HCT116 (cell line): ENCODE results near the gene ZBTB20. TPM values are rescaled to one million over a fixed set of nuclear protein-coding genes. Genes with fewer than 3 reads are reported as not detected.

Source experiments
- ATAC-seq: fragments of 200-7000 bp; cut with Tn5 transposase; 2 replicates; pipeline ENCODE4 v1.9.1; 2020; ENCODE audit warnings: mild to moderate bottlenecking, moderate library complexity
- BruUV-seq: library from RNA; stranded (reverse); fragments of 400-500 nt; replicated peaks from 2 replicates; lab custom pipeline; 2021; lab: Mats Ljungman, UMichigan
- CTCF ChIA-PET: fragments of 300-600 bp; sonication (Branson Sonifier 250); formaldehyde crosslinking; loops from one replicate; lab custom pipeline; 2021; ENCODE audit warnings: antibody characterized with exemption; lab: Charles Lee
- POLR2A ChIA-PET: fragments of 300-600, 350-600 bp; sonication (Branson Sonifier 250); formaldehyde crosslinking; loops from one replicate; lab custom pipeline; 2021; ENCODE audit warnings: antibody characterized with exemption; lab: Charles Lee
- RAD21 ChIA-PET, 2 experiments: fragments of 300-600 bp; sonication (Branson Sonifier 250); formaldehyde crosslinking; loops; one replicate each; lab custom pipeline; 2023; ENCODE audit warnings: low total read pairs in 2 of 2; ENCODE audit not compliant: uncharacterized antibody in 2 of 2, unreplicated experiment in 2 of 2, low non-redundant PET in 1 of 2; lab: Charles Lee
- DNase-seq: peaks from one replicate; pipeline ENCODE4 v3.0.0-alpha.2; 2010; ENCODE audit warnings: low read depth, low spot score
- H2AFZ ChIP-seq: fragments of 200-600 bp; shearing (Covaris generic), sonication (generic); 2 replicates; pipeline ENCODE4 v1.6.1; 2017; ENCODE audit warnings: low read depth, mixed run types, mixed read lengths, antibody characterized with exemption, low read length; ENCODE audit not compliant: poor library complexity, severe bottlenecking
- H3K27ac ChIP-seq: 2 replicates; pipeline ENCODE4 v1.5.1; 2012; ENCODE audit warnings: low read depth, low read length
- H3K27me3 ChIP-seq: fragments of 200-600 bp; sonication (generic); 2 replicates; pipeline ENCODE4 v1.6.1; 2016; ENCODE audit warnings: mixed run types, low read length, mixed read lengths; ENCODE audit not compliant: insufficient read depth
- H3K36me3 ChIP-seq, 2 experiments: fragments of 200-500 bp in 1 of 2; fragments of 200-600 bp in 1 of 2; sonication (Bioruptor generic) in 1 of 2; sonication (generic) in 1 of 2; 2 replicates each; pipeline versions ENCODE4 v1.5.1 to v1.6.1; 2014 to 2016; ENCODE audit warnings: low read length in 2 of 2, inconsistent platforms in 1 of 2, mixed read lengths in 1 of 2, mixed run types in 1 of 2; ENCODE audit not compliant: insufficient read depth in 2 of 2, control insufficient read depth in 1 of 2
- H3K4me1 ChIP-seq, 2 experiments: fragments of 200-600 bp in 1 of 2; sonication (generic) in 1 of 2; 2 replicates each; pipeline versions ENCODE4 v1.5.1 to v1.6.1; 2012 to 2017; ENCODE audit warnings: low read length in 2 of 2, inconsistent platforms in 1 of 2, mild to moderate bottlenecking in 1 of 2, mixed read lengths in 1 of 2, mixed run types in 1 of 2, moderate library complexity in 1 of 2; ENCODE audit not compliant: insufficient read depth in 2 of 2, control insufficient read depth in 1 of 2
- H3K4me2 ChIP-seq: fragments of 200-600 bp; sonication (generic); 2 replicates; pipeline ENCODE4 v1.6.1; 2017; ENCODE audit warnings: mixed run types, low read length, mixed read lengths
- H3K4me3 ChIP-seq, 2 experiments: fragments of 200-600 bp in 1 of 2; sonication (generic) in 1 of 2; replicated peaks in 1 of 2; 2 replicates each; pipeline ENCODE4 v1.5.1; 2011 to 2016; ENCODE audit warnings: low read length in 2 of 2, control low read depth in 1 of 2, low read depth in 1 of 2, mild to moderate bottlenecking in 1 of 2, mixed read lengths in 1 of 2, mixed run types in 1 of 2
- H3K79me2 ChIP-seq: fragments of 200-600 bp; sonication (generic); 2 replicates; pipeline ENCODE4 v1.6.1; 2017; ENCODE audit warnings: mild to moderate bottlenecking, mixed run types, low read length, moderate library complexity, mixed read lengths; ENCODE audit not compliant: insufficient read depth
- H3K9ac ChIP-seq: fragments of 200-600 bp; sonication (generic); 2 replicates; pipeline ENCODE4 v1.6.1; 2016; ENCODE audit warnings: low read length, mixed read lengths
- H3K9me2 ChIP-seq: fragments of 200-600 bp; sonication (generic), shearing (Covaris generic); 2 replicates; pipeline ENCODE4 v1.6.1; 2017; ENCODE audit warnings: mixed run types, mild to moderate bottlenecking, moderate library complexity; ENCODE audit not compliant: insufficient read depth
- H3K9me3 ChIP-seq, 2 experiments: fragments of 200-500 bp in 1 of 2; fragments of 200-600 bp in 1 of 2; sonication (Bioruptor generic) in 1 of 2; sonication (generic) in 1 of 2; 2 replicates each; pipeline ENCODE4 v1.6.1; 2014 to 2017; ENCODE audit warnings: low read length in 2 of 2, mixed read lengths in 2 of 2, inconsistent platforms in 1 of 2, low read depth in 1 of 2, mild to moderate bottlenecking in 1 of 2, mixed run types in 1 of 2, moderate library complexity in 1 of 2; ENCODE audit not compliant: control insufficient read depth in 1 of 2, insufficient read depth in 1 of 2
- H4K20me1 ChIP-seq: fragments of 200-600 bp; sonication (generic), shearing (Covaris generic); 2 replicates; pipeline ENCODE4 v1.6.1; 2017; ENCODE audit warnings: mixed run types, mild to moderate bottlenecking, moderate library complexity; ENCODE audit not compliant: insufficient read depth
- CBX3 ChIP-seq: IDR thresholded peaks from 2 replicates; pipeline ENCODE4 v1.6.1; 2012; ENCODE audit warnings: low read depth
- CEBPB ChIP-seq: IDR thresholded peaks from 2 replicates; pipeline ENCODE4 v1.6.1; 2012; ENCODE audit warnings: low read depth
- EGR1 ChIP-seq: IDR thresholded peaks from 2 replicates; pipeline ENCODE4 v1.6.1; 2012; ENCODE audit warnings: low read depth
- ELF1 ChIP-seq: IDR thresholded peaks from 2 replicates; pipeline ENCODE4 v1.6.1; 2012; ENCODE audit warnings: low read depth, borderline replicate concordance
- EZH2 ChIP-seq: fragments of 200-600 bp; sonication (generic); IDR thresholded peaks from 2 replicates; pipeline ENCODE4 v1.6.1; 2017; ENCODE audit warnings: antibody characterized with exemption, mixed run types
- JUND ChIP-seq: IDR thresholded peaks from 2 replicates; pipeline ENCODE4 v1.6.1; 2012
- POLR2A ChIP-seq: IDR thresholded peaks from 2 replicates; pipeline ENCODE4 v1.7.0; 2011; ENCODE audit warnings: borderline replicate concordance; ENCODE audit not compliant: insufficient read depth, insufficient read length; ENCODE audit errors: extremely low read depth
- POLR2AphosphoS5 ChIP-seq: IDR thresholded peaks from 2 replicates; pipeline ENCODE4 v1.6.1; 2011; ENCODE audit warnings: mild to moderate bottlenecking, low read depth, low read length, moderate library complexity
- SP1 ChIP-seq: IDR thresholded peaks from 2 replicates; pipeline ENCODE4 v1.6.1; 2012; ENCODE audit warnings: low read depth
- SRF ChIP-seq: IDR thresholded peaks from 2 replicates; pipeline ENCODE4 v1.6.1; 2012; ENCODE audit warnings: low read depth
- TCF7L2 ChIP-seq: IDR thresholded peaks from 2 replicates; pipeline ENCODE4 v1.7.0; 2011; ENCODE audit warnings: borderline replicate concordance, inconsistent platforms; ENCODE audit not compliant: insufficient read depth, insufficient read length; ENCODE audit errors: extremely low read depth
- YY1 ChIP-seq: IDR thresholded peaks from 2 replicates; pipeline ENCODE4 v1.6.1; 2011; ENCODE audit warnings: low read length, low read depth, moderate library complexity, mild to moderate bottlenecking; ENCODE audit not compliant: insufficient replicate concordance; ENCODE audit errors: extremely low read depth
- ZNF274 ChIP-seq: fragments of 200-500 bp; sonication (Bioruptor generic); IDR thresholded peaks from 2 replicates; pipeline ENCODE4 v1.6.1; 2014; ENCODE audit warnings: mild to moderate bottlenecking, low read depth, low read length, inconsistent platforms
- intact Hi-C: fragments of 100-400 bp; cut with micrococcal nuclease; formaldehyde crosslinking; loops from 2 replicates; pipeline ENCODE4 v1.10.0; 2022
- total RNA-seq: library from RNA; stranded (reverse); gene quantifications from one replicate; pipeline ENCODE4 v1.2.1, GENCODE V29; 2021; ENCODE audit not compliant: unreplicated experiment
- TF ChIP-seq, protein P1 (sequence below): IDR thresholded peaks from 2 replicates; pipeline ENCODE4 v1.6.1; 2011; ENCODE audit warnings: mild to moderate bottlenecking, low read length, moderate library complexity; ENCODE audit not compliant: insufficient replicate concordance; ENCODE audit errors: extremely low read depth
- TF ChIP-seq, protein P2 (sequence below): IDR thresholded peaks from 2 replicates; pipeline ENCODE4 v1.6.1; 2012; ENCODE audit warnings: low read depth
- TF ChIP-seq, protein P3 (sequence below): IDR thresholded peaks from 2 replicates; pipeline ENCODE4 v1.6.1; 2012

The ZBTB20 gene
- total RNA-seq, 1 experiment from 2014 or later: 42.1 TPM

DNA sequence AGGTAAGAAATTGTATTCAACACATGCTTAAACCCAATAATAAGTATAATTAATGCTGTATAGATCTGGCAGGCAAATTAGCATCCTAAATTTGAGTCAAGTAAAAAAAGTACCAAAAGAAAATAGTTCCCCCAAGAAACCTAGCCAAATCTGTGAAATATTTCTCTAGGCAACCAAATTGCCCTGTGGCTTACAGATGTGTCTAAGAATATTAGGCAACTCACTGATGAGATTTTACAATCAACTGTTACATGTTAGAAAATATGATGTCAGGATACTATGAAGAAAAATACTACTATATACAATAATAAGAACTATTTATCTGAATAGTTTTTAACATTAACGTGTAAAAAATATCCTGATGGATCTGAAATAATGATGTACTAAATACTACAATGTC lies 456.2 kb downstream of the ZBTB20 start:
- Histone ChIP-seq H3K27ac (no peak overlapping the region), H3K4me3 (no peak overlapping the region), H3K27me3 (no peaks in the 10 kb centered on the region), H3K9me2 (no peaks in the 10 kb centered on the region), H4K20me1 (no peaks in the 10 kb centered on the region), H3K9me3 (no peaks in the 10 kb centered on the region)
- ChIA-PET POLR2A (no interaction called here), CTCF (no interaction called here)
- ATAC-seq: no peak
- TF ChIP-seq POLR2A (no peak), EGR1 (no peak), JUND (no peak), EZH2 (no peak), CBX3 (no peak), YY1 (no peak), POLR2AphosphoS5 (no peak), ELF1 (no peak)
- TF ChIP-seq, protein P1, sequence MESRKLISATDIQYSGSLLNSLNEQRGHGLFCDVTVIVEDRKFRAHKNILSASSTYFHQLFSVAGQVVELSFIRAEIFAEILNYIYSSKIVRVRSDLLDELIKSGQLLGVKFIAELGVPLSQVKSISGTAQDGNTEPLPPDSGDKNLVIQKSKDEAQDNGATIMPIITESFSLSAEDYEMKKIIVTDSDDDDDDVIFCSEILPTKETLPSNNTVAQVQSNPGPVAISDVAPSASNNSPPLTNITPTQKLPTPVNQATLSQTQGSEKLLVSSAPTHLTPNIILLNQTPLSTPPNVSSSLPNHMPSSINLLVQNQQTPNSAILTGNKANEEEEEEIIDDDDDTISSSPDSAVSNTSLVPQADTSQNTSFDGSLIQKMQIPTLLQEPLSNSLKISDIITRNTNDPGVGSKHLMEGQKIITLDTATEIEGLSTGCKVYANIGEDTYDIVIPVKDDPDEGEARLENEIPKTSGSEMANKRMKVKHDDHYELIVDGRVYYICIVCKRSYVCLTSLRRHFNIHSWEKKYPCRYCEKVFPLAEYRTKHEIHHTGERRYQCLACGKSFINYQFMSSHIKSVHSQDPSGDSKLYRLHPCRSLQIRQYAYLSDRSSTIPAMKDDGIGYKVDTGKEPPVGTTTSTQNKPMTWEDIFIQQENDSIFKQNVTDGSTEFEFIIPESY: no peak
- TF ChIP-seq, all 23 proteins: peak for 0
- Histone ChIP-seq H3K9ac (no peak overlapping the region), H3K4me1 (0 out of 4 replicates have a peak, but pooled peaks cover 2% of the 10 kb centered on the region in 2 experiments), H2AFZ (no peak overlapping the region), H3K79me2 (peaks cover 39% of the 10 kb centered on the region), H3K36me3 (peaks cover 0 to 14% of the 10 kb centered on the region in 2 experiments; a peak in 1 of 4 replicates), H3K4me2 (no peak overlapping the region)
- DNase-seq: no peak
- intact Hi-C loops: no loop called here
- RAD21 ChIA-PET: no interaction called here
- no TSS peak for BruUV-seq

DNA sequence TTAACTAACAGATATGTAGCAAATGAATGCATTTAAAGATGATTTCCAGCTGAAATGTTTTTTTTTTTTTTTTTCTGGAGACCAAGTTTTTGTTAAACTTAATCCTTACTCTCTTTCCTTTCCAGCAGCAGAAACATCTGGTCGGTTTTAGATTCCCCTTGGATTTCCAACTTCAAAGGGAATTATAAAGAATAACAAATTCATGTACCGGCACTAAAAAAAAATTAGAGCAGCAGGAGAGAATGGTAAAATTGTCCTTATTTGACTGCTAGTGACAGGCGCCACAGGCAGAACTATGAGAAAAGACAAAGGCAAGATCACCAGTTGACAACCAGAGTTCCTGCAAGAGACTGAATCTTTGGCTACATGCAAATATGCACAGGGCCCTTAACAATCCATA lies 459.9 kb downstream of the ZBTB20 start:
- no peak overlapping the region for H3K4me3 ChIP-seq
- no peak overlapping the region for H3K4me2 ChIP-seq
- ChIA-PET RAD21 (no interaction called here), POLR2A (no interaction called here), CTCF (no interaction called here)
- no TSS peak for BruUV-seq
- no peaks in the 10 kb centered on the region for H3K9me2 ChIP-seq
- no peak for ATAC-seq
- no peaks in the 10 kb centered on the region for H3K9me3 ChIP-seq
- no peaks in the 10 kb centered on the region for H4K20me1 ChIP-seq
- H3K27me3 ChIP-seq: no peaks in the 10 kb centered on the region
- peaks cover 0 to 3% of the 10 kb centered on the region in 2 experiments; a peak in 1 of 4 replicates for H3K36me3 ChIP-seq
- H3K27ac ChIP-seq: no peak overlapping the region
- 0 out of 4 replicates have a peak, but pooled peaks cover 2% of the 10 kb centered on the region in 2 experiments for H3K4me1 ChIP-seq
- no peak overlapping the region for H3K9ac ChIP-seq
- H3K79me2 ChIP-seq: peaks cover 31% of the 10 kb centered on the region
- DNase-seq: no peak
- intact Hi-C loops: no loop called here
- no peak overlapping the region for H2AFZ ChIP-seq
- TF ChIP-seq JUND (no peak), EGR1 (no peak), ZNF274 (no peak), EZH2 (no peak), ELF1 (no peak), CEBPB (no peak), SP1 (no peak), SRF (no peak), TCF7L2 (no peak), POLR2AphosphoS5 (no peak)
- TF ChIP-seq, protein P2, sequence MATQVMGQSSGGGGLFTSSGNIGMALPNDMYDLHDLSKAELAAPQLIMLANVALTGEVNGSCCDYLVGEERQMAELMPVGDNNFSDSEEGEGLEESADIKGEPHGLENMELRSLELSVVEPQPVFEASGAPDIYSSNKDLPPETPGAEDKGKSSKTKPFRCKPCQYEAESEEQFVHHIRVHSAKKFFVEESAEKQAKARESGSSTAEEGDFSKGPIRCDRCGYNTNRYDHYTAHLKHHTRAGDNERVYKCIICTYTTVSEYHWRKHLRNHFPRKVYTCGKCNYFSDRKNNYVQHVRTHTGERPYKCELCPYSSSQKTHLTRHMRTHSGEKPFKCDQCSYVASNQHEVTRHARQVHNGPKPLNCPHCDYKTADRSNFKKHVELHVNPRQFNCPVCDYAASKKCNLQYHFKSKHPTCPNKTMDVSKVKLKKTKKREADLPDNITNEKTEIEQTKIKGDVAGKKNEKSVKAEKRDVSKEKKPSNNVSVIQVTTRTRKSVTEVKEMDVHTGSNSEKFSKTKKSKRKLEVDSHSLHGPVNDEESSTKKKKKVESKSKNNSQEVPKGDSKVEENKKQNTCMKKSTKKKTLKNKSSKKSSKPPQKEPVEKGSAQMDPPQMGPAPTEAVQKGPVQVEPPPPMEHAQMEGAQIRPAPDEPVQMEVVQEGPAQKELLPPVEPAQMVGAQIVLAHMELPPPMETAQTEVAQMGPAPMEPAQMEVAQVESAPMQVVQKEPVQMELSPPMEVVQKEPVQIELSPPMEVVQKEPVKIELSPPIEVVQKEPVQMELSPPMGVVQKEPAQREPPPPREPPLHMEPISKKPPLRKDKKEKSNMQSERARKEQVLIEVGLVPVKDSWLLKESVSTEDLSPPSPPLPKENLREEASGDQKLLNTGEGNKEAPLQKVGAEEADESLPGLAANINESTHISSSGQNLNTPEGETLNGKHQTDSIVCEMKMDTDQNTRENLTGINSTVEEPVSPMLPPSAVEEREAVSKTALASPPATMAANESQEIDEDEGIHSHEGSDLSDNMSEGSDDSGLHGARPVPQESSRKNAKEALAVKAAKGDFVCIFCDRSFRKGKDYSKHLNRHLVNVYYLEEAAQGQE: no peak
- TF ChIP-seq, protein P3, sequence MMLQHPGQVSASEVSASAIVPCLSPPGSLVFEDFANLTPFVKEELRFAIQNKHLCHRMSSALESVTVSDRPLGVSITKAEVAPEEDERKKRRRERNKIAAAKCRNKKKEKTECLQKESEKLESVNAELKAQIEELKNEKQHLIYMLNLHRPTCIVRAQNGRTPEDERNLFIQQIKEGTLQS: no peak
